NCI-H128 (cell line): Measurements from ENCODE around the gene CHST11.

Source experiments
- DNase-seq: peaks from one replicate; lab custom pipeline; 2025; ENCODE audit not compliant: unreplicated experiment; lab: John Stamatoyannopoulos, UW

CHST11 gene

GRCh38 chr12:104578453-104578852 is 121.7 kb downstream of the CHST11 start:
- DNase-seq, result no peak

- DNase-seq, result no peak
These were observed 123.2 kb downstream of the CHST11 start for GRCh38 chr12:104579718-104580495.

DNA sequence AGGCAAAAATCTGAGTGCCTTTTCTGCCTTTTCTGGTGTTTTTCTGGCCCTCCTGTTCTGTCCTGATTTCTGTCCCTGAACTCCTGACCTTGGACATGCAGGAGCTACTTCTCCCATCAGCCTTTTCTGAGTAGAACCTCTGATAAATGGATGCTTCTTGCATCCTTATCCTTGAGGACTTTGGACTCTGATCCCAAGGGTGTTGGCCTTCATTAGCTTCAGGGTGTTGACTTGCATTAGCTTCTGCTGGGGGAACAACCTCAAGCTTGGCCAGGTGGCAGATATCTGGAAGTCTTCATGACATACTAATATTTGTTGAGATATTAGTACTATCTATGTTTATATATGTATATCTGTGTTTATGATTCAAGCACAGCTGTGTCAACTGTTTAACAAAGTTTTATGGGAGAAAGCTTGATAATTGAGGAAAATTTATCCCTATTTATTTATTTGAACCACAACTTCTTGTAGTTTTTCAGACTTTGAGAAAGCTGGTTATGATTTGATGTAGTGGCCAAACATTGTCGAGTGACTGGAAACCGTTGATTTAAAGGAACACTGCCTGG is 124.3 kb downstream of the CHST11 start:
- DNase-seq, result no peak

GRCh38 chr12:104582739-104583138 is 126.0 kb downstream of the CHST11 start:
- no peak for DNase-seq

DNA sequence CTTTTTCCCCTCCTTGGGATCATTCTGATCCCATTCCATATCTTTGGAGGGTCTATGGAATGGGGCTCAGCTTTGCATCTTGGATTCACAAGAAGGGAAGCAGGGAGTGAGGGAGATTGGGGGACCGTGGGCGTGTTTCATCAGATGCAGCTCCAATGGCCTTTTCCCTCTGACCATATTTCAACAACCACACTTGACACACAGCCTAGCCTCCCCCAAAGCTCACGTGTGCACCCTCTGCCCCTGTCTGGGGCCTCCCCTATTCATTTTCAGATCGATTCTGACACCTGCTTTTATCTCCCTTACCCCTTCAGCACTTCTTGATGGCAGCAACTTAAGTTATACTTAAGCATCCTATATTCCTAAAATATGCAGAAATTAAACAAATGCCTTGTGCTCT is 126.6 kb downstream of the CHST11 start:
- DNase-seq, result no peak

DNA sequence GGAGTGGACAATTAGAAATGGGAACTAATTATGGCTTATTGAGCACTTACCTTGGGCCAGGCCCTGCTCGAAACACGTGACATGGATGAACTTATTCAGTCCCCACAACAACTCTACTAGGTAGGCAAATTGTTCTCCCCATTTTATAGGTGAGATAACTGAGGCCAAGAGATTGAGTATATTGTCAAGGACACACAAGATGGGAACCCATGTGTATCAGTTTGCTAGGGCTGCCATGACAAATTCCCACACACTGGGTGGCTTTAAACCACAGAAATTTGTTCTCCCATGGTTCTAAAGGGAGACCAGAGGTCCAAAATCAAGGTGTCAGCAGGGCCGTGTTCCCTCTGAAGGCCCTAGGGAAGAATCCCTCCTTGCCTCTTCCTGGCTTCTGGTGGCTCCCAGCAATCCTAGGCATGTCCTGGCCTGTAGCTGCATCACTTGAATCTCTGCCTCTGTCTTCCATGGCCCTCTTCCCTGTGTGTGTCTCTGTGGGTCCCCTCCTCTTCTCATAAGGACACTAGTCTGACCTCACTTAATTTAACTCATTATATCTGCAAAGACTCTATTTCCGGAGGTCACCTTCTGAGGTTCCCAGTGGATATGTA is 128.8 kb downstream of the CHST11 start:
- no peak for DNase-seq

DNA sequence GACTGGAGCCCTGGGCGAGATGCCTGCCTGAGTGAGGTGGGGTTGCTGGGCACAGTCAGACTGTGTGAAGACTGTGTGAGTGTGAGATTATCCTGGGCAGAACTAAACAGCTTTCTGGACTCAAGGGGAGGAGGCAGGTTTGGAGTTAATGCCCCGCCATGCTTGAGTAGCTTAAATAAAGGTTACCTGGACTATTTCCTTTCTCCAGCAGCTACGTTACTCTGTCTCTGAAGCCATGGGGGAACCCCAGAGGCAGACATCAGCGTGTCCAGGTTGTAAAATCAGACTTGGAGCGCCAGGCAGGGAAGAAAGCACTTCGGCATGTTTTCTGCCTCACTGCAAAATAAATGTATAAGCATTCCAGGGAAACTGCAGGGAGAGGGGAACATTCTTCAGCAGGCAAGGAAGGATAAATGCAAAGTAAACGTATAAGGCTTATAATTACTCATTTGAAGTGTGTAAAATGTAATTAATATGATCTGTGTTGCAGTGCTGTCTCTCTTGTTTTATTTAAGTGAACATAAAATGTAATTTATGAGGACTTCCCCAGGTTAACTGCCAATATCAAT is 129.7 kb downstream of the CHST11 start:
- no peak for DNase-seq

DNA sequence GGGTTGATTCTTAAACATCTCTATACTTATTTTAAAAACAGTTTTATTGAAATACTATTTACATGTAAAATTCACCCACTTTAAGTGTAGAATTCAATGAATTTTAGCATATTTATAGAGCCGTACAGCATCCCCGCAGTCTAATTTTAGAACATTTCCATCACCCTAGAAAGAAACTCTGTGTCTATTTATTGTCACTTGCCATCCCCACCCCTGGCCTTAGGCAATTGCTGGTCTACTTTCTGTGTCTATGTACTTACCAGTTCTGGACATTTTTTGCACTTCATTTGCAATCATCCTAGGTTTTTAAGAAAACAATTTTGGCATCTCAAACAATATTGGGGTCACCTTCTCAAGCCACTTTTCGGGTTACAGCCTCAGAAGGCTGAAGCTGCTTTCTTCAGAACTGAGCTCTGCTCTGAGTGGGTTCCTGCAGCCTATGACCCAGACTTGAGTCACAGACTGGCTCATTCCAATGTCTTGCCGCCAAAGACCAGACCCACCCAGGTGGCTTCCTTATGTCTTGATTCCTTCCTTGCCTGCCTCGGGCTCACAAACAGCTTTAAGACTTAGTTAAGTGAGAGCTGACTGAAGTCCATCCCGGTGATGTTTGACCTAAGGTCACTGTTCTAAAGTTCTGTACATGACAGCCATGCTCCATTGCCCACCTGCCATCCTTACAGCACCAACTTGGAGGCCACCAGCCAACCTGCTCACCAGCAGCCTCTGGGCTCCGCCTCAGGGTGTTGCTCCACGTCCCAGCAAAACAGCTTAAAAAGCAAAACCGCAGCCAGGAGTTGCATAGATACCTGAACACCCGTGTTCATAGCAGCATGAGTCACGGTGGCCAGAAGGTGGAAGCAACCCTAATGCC is 131.5 kb downstream of the CHST11 start:
- DNase-seq, result no peak

- no peak for DNase-seq
These were observed 132.3 kb downstream of the CHST11 start for GRCh38 chr12:104588921-104589590.

DNA sequence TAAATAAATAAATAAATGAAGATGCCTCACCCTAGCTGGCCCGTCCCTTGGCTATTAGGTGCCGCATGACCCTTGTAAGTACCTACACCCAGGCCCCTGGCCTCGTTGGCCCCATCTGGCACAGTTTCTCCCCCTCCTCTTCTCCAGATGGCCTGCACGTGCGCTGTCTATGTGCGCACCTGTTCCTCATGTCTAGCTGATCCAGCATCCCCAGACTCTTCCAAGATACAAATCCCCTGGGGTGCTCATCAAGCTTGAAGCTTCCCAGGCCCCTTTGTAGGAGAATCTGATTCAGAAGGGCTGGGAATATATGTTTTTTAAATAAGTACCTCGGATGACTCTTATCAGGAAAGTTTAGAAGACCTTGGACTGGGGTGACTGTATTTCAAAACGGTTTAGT is 133.3 kb downstream of the CHST11 start:
- DNase-seq, result no peak

- DNase-seq, result no peak
These were observed 134.6 kb downstream of the CHST11 start for GRCh38 chr12:104591257-104591885.

DNA sequence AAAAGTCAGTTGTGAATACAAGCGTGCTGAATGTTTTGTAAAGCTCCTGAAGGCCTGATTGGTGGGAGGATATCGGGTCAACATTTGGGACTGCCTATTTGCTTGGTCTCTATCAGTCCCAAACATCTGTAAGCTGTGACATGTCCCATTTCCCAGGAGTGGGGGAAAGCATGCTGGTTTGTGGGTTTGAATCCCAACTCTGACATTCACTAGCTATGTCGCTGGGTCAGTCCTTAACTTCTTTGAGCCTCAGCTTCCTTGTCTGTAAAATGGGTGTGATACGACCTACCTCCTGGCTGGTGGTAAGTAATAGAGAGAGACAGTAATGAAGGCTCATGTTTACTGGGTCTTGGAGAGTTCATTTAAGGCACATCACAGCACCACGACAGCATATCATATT is 136.7 kb downstream of the CHST11 start:
- no peak for DNase-seq

DNA sequence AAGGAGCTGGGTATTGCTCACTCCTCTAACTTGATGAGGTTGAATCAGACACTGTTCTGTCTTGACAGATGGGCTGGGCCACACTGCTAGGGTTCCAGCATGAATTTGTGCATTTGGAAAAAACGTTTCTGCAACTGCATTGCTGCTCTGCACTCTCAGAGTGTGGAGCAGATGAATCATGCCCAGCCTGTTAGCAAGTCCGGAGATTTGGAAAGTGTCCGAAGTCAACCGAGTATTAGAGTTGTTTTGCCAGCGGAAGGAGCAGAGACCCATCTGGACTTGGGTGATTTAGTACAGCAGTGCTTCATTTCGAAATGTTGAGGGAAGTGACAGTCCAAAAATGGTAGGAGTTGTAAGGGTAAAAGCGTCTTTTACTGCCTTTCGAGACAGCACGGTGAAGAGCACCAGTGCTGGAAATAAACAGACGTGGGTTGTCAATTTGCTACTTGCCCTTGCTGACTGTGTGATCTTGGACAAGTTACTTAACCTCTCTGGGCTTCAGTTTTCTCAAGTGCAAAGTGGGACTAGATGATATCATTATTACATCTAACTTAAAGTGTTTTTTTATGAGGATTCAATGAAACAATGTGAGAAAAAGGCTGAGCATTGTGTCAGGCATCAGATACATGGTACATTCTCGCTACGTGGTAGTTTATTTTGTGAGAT is 139.5 kb downstream of the CHST11 start:
- DNase-seq, result no peak

GRCh38 chr12:104596898-104597843 is 140.4 kb downstream of the CHST11 start:
- DNase-seq, result no peak

GRCh38 chr12:104598342-104599271 is 141.9 kb downstream of the CHST11 start:
- DNase-seq, result no peak

DNA sequence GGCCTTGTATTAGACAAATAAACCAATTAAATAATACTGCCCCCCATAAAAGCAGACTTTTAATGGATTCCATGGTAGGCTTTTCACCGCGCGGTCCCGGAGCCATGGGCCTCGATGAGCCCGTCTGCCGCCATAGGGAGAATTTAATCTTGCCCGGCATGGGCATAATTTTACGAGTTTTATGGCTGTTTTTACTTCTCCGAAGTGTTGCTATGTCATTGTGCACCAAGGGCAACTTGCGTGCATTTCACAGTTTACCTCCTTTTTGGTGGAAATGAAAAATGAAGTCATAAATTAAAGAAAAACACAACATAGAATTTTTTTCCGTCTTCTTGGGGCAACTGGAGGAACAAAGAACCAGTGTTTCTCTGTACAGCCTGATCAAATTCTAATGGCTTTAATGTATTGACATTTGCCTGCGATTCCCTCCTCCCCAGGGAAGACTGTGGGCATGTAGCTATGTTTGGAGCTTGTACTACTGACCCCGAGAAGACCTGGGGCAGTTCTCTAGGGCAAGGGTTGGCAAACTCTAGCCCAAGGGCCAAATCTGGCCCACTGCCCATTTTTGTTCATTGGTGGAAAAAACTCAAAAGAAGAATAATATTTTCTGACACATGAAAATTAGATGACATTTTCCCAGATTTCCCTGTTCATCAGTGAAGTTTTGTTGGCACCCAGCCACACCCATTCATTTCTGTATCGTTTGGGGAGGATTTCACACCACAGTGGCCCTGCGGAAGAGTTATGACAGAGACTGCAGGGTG is 142.7 kb downstream of the CHST11 start:
- DNase-seq, result no peak
